ENCODE results near the gene TRIM38. TPM values are rescaled to one million over a fixed set of nuclear protein-coding genes. Genes with fewer than 3 reads are reported as not detected.
A peak's percentile ranks its signal among the peaks of the same experiment; 100 is the strongest.

TRIM38 gene
- total and polyA plus RNA-seq, 2 of the 13 experiments (the other 11 are each of a cell fraction or from before 2014, with no cell fraction given) = 2.5 to 3.1 TPM

DNA sequence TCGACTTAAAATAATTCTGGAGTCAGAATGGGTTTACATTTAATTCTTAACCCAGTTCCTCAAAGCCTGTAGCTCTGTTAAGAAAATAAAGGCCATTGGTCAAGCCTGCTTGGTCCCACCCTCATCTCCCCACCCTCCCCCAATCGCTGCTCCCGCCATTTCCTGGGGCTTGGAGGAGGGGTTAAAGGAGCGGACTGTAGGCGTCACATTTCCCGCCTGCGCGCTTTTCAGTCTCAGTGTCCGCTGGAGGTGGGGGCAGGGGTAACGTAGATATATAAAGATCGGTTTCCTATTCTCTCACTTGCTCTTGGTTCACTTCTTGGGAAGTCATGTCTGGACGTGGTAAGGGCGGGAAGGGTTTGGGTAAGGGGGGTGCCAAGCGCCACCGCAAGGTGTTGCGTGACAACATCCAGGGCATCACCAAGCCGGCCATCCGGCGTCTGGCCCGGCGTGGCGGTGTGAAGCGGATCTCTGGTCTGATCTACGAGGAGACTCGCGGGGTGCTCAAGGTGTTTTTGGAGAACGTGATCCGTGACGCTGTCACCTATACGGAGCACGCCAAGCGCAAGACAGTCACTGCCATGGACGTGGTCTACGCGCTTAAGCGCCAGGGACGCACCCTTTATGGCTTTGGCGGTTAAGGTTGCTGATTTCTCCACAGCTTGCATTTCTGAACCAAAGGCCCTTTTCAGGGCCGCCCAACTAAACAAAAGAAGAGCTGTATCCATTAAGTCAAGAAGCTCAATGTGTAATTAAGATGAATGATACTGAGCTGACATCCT lies 58.9 kb downstream of the TRIM38 start (continued):
- TF ChIP-seq AHR (CRISPR knock-in tag; IDR thresholded peaks at IDR 0.05) (peak; percentile 89; the same call in 1 of the 2 replicates), ZNF121 (CRISPR knock-in tag; IDR thresholded peaks at IDR 0.05) (no peak), ZNF563 (CRISPR knock-in tag; IDR thresholded peaks at IDR 0.05) (peak; percentile 53; the same call in 1 of the 2 replicates), HNRNPH1 (optimal IDR thresholded peaks at IDR 0.05; ENCODE audit: low read depth, low read length) (peak; percentile 46), POGZ (CRISPR knock-in tag; IDR thresholded peaks at IDR 0.05) (peak; percentile 43; the same call in 1 of the 2 replicates), CREB1 (IDR thresholded peaks at IDR 0.05) (no peak), CREB1 (CRISPR knock-in tag; IDR thresholded peaks at IDR 0.05) (0 out of 2 replicates have a peak, but pooled peaks have one; percentile 41), SSRP1 (CRISPR knock-in tag; IDR thresholded peaks at IDR 0.05) (no peak), BCL6 (CRISPR knock-in tag; IDR thresholded peaks at IDR 0.05) (no peak), SIN3A (IDR thresholded peaks at IDR 0.05; ENCODE audit: borderline replicate concordance, low read depth, low read length) (peak; percentile 45; the same call in 1 of the 2 replicates), ZNF772 (CRISPR knock-in tag; IDR thresholded peaks at IDR 0.05) (0 out of 2 replicates have a peak, but pooled peaks have one; percentile 51), RXRA (CRISPR knock-in tag; IDR thresholded peaks at IDR 0.05) (peak; percentile 58; the same call in 1 of the 2 replicates)
- TF ChIP-seq, protein P1, sequence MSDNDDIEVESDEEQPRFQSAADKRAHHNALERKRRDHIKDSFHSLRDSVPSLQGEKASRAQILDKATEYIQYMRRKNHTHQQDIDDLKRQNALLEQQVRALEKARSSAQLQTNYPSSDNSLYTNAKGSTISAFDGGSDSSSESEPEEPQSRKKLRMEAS (IDR thresholded peaks at IDR 0.05) = peak; percentile 44
- TF ChIP-seq, protein P2, sequence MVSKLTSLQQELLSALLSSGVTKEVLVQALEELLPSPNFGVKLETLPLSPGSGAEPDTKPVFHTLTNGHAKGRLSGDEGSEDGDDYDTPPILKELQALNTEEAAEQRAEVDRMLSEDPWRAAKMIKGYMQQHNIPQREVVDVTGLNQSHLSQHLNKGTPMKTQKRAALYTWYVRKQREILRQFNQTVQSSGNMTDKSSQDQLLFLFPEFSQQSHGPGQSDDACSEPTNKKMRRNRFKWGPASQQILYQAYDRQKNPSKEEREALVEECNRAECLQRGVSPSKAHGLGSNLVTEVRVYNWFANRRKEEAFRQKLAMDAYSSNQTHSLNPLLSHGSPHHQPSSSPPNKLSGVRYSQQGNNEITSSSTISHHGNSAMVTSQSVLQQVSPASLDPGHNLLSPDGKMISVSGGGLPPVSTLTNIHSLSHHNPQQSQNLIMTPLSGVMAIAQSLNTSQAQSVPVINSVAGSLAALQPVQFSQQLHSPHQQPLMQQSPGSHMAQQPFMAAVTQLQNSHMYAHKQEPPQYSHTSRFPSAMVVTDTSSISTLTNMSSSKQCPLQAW (CRISPR knock-in tag; IDR thresholded peaks at IDR 0.05) = peak; percentile 51; the same call in 1 of the 2 replicates
- TF ChIP-seq, protein P3, sequence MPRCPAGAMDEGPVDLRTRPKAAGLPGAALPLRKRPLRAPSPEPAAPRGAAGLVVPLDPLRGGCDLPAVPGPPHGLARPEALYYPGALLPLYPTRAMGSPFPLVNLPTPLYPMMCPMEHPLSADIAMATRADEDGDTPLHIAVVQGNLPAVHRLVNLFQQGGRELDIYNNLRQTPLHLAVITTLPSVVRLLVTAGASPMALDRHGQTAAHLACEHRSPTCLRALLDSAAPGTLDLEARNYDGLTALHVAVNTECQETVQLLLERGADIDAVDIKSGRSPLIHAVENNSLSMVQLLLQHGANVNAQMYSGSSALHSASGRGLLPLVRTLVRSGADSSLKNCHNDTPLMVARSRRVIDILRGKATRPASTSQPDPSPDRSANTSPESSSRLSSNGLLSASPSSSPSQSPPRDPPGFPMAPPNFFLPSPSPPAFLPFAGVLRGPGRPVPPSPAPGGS (CRISPR knock-in tag; IDR thresholded peaks at IDR 0.05) = 0 out of 2 replicates have a peak, but pooled peaks have one; percentile 28
- TF ChIP-seq, protein P4, sequence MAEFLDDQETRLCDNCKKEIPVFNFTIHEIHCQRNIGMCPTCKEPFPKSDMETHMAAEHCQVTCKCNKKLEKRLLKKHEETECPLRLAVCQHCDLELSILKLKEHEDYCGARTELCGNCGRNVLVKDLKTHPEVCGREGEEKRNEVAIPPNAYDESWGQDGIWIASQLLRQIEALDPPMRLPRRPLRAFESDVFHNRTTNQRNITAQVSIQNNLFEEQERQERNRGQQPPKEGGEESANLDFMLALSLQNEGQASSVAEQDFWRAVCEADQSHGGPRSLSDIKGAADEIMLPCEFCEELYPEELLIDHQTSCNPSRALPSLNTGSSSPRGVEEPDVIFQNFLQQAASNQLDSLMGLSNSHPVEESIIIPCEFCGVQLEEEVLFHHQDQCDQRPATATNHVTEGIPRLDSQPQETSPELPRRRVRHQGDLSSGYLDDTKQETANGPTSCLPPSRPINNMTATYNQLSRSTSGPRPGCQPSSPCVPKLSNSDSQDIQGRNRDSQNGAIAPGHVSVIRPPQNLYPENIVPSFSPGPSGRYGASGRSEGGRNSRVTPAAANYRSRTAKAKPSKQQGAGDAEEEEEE (CRISPR knock-in tag; IDR thresholded peaks at IDR 0.05; ENCODE audit: borderline replicate concordance) = 0 out of 2 replicates have a peak, but pooled peaks have one; percentile 27
- TF ChIP-seq, protein P5, sequence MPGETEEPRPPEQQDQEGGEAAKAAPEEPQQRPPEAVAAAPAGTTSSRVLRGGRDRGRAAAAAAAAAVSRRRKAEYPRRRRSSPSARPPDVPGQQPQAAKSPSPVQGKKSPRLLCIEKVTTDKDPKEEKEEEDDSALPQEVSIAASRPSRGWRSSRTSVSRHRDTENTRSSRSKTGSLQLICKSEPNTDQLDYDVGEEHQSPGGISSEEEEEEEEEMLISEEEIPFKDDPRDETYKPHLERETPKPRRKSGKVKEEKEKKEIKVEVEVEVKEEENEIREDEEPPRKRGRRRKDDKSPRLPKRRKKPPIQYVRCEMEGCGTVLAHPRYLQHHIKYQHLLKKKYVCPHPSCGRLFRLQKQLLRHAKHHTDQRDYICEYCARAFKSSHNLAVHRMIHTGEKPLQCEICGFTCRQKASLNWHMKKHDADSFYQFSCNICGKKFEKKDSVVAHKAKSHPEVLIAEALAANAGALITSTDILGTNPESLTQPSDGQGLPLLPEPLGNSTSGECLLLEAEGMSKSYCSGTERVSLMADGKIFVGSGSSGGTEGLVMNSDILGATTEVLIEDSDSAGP (CRISPR knock-in tag; IDR thresholded peaks at IDR 0.05; ENCODE audit: borderline replicate concordance) = peak; percentile 44; the same call in 1 of the 2 replicates
- TF ChIP-seq, protein P6, sequence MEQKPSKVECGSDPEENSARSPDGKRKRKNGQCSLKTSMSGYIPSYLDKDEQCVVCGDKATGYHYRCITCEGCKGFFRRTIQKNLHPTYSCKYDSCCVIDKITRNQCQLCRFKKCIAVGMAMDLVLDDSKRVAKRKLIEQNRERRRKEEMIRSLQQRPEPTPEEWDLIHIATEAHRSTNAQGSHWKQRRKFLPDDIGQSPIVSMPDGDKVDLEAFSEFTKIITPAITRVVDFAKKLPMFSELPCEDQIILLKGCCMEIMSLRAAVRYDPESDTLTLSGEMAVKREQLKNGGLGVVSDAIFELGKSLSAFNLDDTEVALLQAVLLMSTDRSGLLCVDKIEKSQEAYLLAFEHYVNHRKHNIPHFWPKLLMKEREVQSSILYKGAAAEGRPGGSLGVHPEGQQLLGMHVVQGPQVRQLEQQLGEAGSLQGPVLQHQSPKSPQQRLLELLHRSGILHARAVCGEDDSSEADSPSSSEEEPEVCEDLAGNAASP (CRISPR knock-in tag; IDR thresholded peaks at IDR 0.05; ENCODE audit: borderline replicate concordance) = no peak
- TF ChIP-seq, protein P7, sequence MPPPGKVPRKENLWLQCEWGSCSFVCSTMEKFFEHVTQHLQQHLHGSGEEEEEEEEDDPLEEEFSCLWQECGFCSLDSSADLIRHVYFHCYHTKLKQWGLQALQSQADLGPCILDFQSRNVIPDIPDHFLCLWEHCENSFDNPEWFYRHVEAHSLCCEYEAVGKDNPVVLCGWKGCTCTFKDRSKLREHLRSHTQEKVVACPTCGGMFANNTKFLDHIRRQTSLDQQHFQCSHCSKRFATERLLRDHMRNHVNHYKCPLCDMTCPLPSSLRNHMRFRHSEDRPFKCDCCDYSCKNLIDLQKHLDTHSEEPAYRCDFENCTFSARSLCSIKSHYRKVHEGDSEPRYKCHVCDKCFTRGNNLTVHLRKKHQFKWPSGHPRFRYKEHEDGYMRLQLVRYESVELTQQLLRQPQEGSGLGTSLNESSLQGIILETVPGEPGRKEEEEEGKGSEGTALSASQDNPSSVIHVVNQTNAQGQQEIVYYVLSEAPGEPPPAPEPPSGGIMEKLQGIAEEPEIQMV (CRISPR knock-in tag; IDR thresholded peaks at IDR 0.05; ENCODE audit: low read depth) = peak; percentile 23; the same call in 1 of the 2 replicates
